PC-3 (cell line): ENCODE measurements around the gene THAP4.

ENCODE experiments used
- EZH2 ChIP-seq: fragments of 300-600 bp; sonication (generic); IDR thresholded peaks from one replicate; pipeline ENCODE4 v1.6.1; 2017; ENCODE audit warnings: antibody characterized with exemption, mild to moderate bottlenecking, low read length; ENCODE audit not compliant: unreplicated experiment
- EZH2phosphoT487 ChIP-seq: fragments of 300-600 bp; sonication (generic); IDR thresholded peaks from 2 replicates; pipeline ENCODE4 v1.6.1; 2018; ENCODE audit warnings: mild to moderate bottlenecking, antibody characterized with exemption, low read length, borderline replicate concordance
- TF ChIP-seq, protein P1 (sequence below): fragments of 300-600 bp; sonication (generic); conservative IDR thresholded peaks from 2 replicates; pipeline ENCODE4 v1.5.1; 2017; ENCODE audit warnings: antibody characterized with exemption, low read depth, mild to moderate bottlenecking, low read length

GRCh38 chr2:241640165-241640795 lies 3.3 kb upstream of the THAP4 start:
- TF ChIP-seq, protein P1, sequence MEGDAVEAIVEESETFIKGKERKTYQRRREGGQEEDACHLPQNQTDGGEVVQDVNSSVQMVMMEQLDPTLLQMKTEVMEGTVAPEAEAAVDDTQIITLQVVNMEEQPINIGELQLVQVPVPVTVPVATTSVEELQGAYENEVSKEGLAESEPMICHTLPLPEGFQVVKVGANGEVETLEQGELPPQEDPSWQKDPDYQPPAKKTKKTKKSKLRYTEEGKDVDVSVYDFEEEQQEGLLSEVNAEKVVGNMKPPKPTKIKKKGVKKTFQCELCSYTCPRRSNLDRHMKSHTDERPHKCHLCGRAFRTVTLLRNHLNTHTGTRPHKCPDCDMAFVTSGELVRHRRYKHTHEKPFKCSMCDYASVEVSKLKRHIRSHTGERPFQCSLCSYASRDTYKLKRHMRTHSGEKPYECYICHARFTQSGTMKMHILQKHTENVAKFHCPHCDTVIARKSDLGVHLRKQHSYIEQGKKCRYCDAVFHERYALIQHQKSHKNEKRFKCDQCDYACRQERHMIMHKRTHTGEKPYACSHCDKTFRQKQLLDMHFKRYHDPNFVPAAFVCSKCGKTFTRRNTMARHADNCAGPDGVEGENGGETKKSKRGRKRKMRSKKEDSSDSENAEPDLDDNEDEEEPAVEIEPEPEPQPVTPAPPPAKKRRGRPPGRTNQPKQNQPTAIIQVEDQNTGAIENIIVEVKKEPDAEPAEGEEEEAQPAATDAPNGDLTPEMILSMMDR: no peak
- TF ChIP-seq EZH2: no peak
- no peak for TF ChIP-seq EZH2phosphoT487
